ENCODE measurements around the gene IGF2BP1. TPM values are rescaled to one million over a fixed set of nuclear protein-coding genes. Genes with fewer than 3 reads are reported as not detected.
A peak's percentile ranks its signal among the peaks of the same experiment; 100 is the strongest.

The IGF2BP1 gene
- total and polyA plus RNA-seq, 2 of the 8 experiments (the other 6 are each of a cell fraction or from before 2014, with no cell fraction given) = 41.6 to 513 TPM

DNA sequence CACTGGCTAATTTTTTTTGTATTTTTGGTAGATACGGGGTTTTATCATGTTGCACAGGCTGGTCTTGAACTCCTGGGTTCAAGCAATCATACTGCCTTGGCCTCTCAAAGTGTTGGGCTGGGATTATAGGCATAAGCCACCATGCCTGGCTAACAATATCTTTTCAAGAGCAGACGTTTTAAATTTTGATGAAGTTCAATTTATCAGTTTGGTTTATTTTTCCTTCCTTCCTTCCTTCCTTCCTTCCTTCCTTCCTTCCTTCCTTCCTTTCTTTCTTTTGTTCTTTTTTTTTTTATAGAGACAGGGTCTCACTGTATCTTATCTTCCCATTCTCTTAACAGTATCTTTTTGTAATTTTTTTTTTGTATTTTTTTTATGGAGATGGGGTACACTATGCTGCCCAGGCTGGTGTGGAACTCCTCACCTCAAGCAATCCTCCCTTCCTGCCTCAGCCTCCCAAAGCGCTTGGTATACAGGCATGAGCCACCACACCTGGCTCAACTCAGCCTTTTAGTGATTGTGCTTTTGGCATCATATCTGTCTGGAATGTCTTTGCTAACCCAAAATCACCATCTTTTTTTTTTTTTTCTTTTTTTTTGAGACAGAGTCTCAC lies 15.2 kb upstream of the IGF2BP1 start:
- Histone ChIP-seq H2AK5ac (ENCODE audit: low read depth, low read length) (no peak overlapping the region), H3K4me2 (ENCODE audit: insufficient read depth in 1 of 2, low read depth in 2 of 2, low read length in 2 of 2) (no peak overlapping the region), H2BK5ac (ENCODE audit: low read depth, low read length) (no peak overlapping the region), H3K23me2 (ENCODE audit: low read depth, low read length) (no peaks in the 10 kb centered on the region), H3K23ac (ENCODE audit: insufficient read length) (no peak overlapping the region), H3K27me3 (replicated peaks in 1 of 4; ENCODE audit: control insufficient read depth in 3 of 4, extremely low read depth in 1 of 4, insufficient read depth in 3 of 4, low read length in 3 of 4) (no peaks in the 10 kb centered on the region), H3K36me3 (ENCODE audit: control insufficient read depth in 2 of 4, insufficient read depth in 4 of 4, low read length in 3 of 4) (no peaks in the 10 kb centered on the region), H3K56ac (replicated peaks; ENCODE audit: insufficient read length, low read depth, low read length) (no peak overlapping the region), H3K79me2 (ENCODE audit: control insufficient read depth in 1 of 2, insufficient read depth in 2 of 2, low read length in 2 of 2) (no peaks in the 10 kb centered on the region), H2BK12ac (ENCODE audit: low read depth, low read length) (no peak overlapping the region), H3K27ac (ENCODE audit: low read depth, low read length) (no peak overlapping the region), H2BK15ac (ENCODE audit: low read length) (no peak overlapping the region), H3K18ac (ENCODE audit: extremely low read depth, low read length) (no peak overlapping the region), H4K8ac (ENCODE audit: extremely low read depth, insufficient read depth, low read length) (no peak overlapping the region), H3K9me3 (ENCODE audit: insufficient read depth in 2 of 2, low read depth in 1 of 2, low read length in 1 of 2) (no peaks in the 10 kb centered on the region), H4K5ac (ENCODE audit: insufficient read length, low read depth, low read length) (no peak overlapping the region), H4K91ac (replicated peaks; ENCODE audit: insufficient read length, low read length) (no peak overlapping the region), H3K4me3 (ENCODE audit: extremely low read depth in 1 of 4, insufficient read depth in 2 of 4, low read depth in 3 of 4, low read length in 4 of 4) (no peak overlapping the region), H2BK120ac (replicated peaks; ENCODE audit: low read depth, low read length) (no peak overlapping the region), H4K20me1 (replicated peaks in 1 of 2; ENCODE audit: control insufficient read depth in 1 of 2, insufficient read depth in 2 of 2, low read length in 2 of 2) (no peaks in the 10 kb centered on the region), H3K14ac (ENCODE audit: insufficient read length) (no peak overlapping the region), H3K4ac (replicated peaks; ENCODE audit: insufficient read length, low read depth, low read length) (no peak overlapping the region), H3K9ac (replicated peaks in 1 of 4; ENCODE audit: extremely low read depth in 1 of 4, low read depth in 3 of 4, low read length in 3 of 4) (no peak overlapping the region), H2BK20ac (ENCODE audit: low read length) (no peak overlapping the region), H2AFZ (ENCODE audit: low read length) (no peak overlapping the region), H3K4me1 (replicated peaks in 1 of 4; ENCODE audit: control insufficient read depth in 3 of 4, insufficient read depth in 4 of 4, low read length in 3 of 4) (no peaks in the 10 kb centered on the region), H3K79me1 (ENCODE audit: low read depth, low read length) (no peaks in the 10 kb centered on the region)
- TF ChIP-seq SRF (IDR thresholded peaks at IDR 0.05; ENCODE audit: low read depth, low read length) (no peak), USF2 (IDR thresholded peaks at IDR 0.05; ENCODE audit: low read length) (no peak), SUZ12 (IDR thresholded peaks at IDR 0.05; ENCODE audit: low read length) (no peak), E2F6 (IDR thresholded peaks at IDR 0.05) (no peak), BCL11A (IDR thresholded peaks at IDR 0.05; ENCODE audit: low read depth in 2 of 2, low read length in 2 of 2) (no peak), RNF2 (IDR thresholded peaks at IDR 0.05; ENCODE audit: borderline replicate concordance, low read depth, low read length, missing control alignments, poor library complexity, severe bottlenecking) (no peak), SP1 (IDR thresholded peaks at IDR 0.05; ENCODE audit: low read depth, low read length) (no peak)
- DNase-seq (ENCODE audit: low read depth in 1 of 2, low spot score in 2 of 2) (peak in 1 of 2 experiments; percentile 8), FAIRE-seq (no peak)
- ChIA-PET POLR2A (ENCODE audit: partially characterized antibody) (no interaction called here), CTCF (ENCODE audit: partially characterized antibody) (interaction anchor here (2.2 kb wide), 1 partner anchor 50 kb away, joined by 5 read pairs; no protein-coding TSS in a partner anchor)
- 90% methylated on average over 3 of the region's 3 CpGs; no CpG with 5 or more reads in 1 of the 2 experiments for WGBS, 2 experiments (ENCODE audit: extremely low coverage in 1 of 2, insufficient coverage in 1 of 2, insufficient read length in 1 of 2, insufficient replicate concordance in 2 of 2, low coverage in 1 of 2, low lambda C conversion rate in 2 of 2, missing lambda C conversion rate in 1 of 2)
